Measurements from ENCODE around the gene PHKG1. TPM values are rescaled to one million over a fixed set of nuclear protein-coding genes. Genes with fewer than 3 reads are reported as not detected.
"Not testable (repeated sequence)": the region's sequence is repeated elsewhere in the genome, so short reads cannot be mapped to it uniquely, and the experiment has no call there.

The PHKG1 gene
- 1.5 and 2.0 TPM in 2 replicates for total RNA-seq

DNA sequence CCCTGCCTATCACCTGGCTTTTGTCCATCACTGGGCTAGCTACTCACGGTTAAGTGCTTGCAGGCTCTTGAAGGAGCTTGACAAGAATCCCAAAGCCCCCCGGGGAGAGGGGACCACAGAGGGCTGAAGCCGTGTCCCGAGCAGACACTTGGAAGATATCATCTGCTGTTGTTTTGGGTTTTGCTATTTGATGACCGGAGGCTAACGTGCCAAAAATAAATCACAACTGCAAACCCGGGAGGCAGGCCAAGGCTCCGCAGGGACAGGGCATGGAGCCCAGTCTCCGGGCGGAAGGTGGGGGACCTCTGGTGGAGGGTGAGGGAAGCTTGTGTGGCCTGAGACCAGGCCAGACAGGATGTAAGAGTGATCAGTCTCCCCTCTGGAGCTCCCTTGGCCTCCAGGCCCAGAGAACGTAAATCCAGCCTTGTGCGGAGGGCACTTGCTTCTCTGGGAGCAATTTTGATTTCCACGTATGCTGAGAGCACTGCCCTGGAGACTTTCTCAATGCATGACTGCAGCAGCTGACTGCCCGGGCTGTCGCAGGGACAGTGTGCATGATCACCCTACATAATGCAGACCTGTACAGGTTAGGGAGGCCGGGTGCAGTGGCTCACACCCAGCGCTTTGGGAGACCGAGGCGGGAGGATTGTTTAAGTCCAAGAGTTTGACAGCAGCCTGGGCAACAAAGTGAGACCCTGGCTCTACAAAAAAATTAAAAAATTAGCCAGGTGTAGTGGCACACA lies at the start of gene PHKG1:
PHKG1 (minus strand) TSS at position 164 of the 743 bp plus-strand sequence. CDS start 4,011 bp downstream, outside the sequence.
- intact Hi-C loops (cut with micrococcal nuclease): no loop called here

DNA sequence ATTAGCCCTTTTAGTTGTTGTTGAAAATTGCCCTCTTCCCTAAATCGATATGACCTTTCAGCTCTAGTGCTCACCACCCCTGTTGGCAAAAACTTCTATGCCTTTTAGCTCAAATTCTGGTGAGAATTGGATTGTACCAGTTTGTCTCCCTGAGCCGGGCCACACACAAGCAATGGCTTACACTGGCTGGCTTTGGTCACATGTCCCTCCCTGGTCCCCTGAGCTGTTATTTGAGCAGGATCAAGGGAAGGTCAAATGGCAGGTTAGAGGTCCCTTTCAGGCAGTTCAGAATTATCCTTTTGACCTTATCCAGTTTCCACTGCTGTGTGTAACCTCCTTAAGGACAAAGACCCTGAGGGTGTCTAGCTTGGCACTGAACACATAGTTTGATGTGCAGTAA lies 38.3 kb upstream of the PHKG1 start:
- intact Hi-C loops (cut with micrococcal nuclease): not testable (repeated sequence)

DNA sequence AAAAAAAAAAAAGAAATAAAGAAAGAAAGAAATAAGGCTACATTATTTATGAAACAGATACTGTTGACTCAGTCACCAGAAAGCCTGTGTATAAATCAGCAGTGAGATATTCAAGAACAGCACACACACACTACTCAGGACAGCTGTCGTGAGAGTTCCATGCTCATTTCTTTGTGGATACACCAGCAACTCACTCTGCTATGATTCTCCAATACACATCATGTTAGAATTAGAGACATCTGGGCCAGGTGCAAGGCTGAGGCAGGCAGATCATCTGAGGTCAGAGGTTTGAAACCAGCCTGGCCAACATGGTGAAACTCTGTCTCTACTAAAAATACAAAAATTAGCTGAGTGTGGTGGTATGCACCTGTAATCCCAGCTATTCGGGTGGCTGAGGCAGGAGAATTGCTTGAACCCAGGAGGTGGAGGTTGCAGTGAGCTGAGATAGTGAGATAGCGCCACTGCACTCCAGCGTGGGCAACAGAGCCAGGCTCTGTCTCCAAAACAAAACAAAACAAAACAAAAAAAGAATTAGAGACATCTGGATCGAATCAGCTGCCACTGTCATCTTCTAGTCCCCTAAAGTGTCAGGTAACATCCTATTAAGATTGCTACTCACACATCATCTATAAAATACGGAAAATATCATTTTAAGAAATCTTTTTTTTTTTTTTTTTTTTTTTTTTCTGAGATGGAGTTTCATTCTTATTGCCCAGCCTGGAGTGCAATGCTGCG lies 34.7 kb upstream of the PHKG1 start:
- intact Hi-C loops (cut with micrococcal nuclease): no loop called here

DNA sequence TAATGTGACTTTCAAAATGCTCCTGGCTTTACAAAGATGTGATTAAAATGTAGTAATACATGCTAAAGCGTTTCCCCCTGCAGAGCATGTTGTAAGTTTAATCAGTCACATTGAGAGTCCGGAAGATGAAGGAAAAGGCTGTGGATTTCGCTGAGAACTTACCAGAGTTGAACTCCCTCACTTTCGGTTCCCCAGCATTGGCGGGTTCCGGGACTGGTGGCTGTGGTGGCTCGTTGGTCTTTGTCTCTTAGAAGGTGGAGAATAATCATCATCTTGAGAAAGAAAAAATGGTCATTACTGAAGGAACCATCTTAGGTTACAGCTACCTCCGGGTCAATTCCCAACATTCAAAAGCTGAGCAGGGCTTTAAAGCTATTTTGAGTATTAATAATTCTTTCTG lies 33.1 kb upstream of the PHKG1 start:
- intact Hi-C loops (cut with micrococcal nuclease): no loop called here

DNA sequence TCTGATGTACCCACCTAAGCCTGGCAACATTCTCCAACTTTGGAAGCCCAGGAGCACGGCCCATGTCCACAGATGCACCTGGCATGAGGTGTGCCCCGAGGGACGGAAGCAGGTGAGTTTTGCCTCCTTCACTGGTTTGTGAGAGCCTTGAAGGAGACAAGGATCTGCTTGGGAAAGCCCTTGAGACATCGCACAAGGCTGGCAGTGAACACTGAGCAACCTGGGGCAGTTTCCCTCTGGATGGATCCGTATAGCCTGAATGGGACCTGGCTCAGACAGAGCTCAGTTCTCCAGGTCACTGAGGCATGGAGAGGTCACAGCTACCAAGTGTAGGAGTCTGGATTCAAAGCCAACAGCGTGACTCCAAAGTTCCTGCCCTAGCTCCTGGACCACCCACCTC lies 32.2 kb upstream of the PHKG1 start:
- intact Hi-C loops (cut with micrococcal nuclease): no loop called here

DNA sequence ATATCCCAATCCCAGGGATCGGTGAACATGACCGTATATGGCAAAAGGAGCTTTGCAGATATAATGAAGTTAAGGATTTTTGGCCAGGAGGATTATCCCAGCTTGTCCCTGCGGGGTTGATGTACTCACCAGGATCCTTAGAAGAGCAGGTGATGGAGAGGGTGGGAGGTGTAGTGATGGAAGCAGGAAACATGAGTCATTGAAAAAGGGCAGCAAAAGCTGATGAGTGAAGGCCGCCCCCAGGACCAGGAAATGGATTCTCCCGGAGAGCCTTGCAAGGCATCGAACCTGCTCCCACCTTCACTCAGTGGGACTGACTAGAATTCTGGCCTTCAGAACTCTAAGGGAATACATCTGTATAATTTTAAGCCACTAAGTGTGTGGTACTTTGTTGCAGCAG lies 28.7 kb upstream of the PHKG1 start:
- intact Hi-C loops (cut with micrococcal nuclease): no loop called here

DNA sequence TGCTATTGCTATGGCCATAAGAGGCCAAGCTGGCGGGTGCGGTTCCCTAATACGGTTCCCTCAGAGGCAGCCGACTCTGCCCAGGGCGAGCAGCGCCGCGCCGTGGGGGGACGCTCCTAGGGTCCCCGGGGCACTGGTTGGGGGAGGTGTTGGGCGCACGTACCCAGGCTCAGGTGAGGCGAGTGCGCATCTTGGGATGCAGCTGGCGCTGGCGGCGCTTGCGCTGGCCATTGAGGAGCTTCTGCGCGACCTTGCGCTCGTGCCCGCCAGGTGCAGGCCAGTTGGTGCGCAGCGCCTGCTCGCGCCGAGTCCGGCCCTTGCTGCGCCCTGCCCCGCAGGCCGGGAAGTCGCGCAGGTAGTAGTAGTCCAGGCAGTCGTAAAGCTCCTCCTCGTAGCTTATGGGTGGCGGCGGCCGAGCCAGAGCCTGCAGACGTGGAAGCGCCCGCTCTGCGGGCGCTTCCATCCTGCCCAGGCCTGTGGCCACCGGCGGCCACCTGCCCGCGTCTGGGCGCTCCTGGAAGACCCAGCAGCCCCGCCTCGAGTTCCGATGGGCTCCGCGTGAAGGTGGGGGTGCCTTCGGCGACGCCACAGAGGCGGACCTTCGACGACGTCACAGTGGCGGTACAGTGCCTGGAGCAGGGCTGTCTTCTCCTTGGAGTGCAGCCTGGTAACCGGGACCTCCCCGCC lies 23.2 kb upstream of the PHKG1 start, which contains the start of gene NUPR2:
NUPR2 (minus strand) TSS at position 566 of the 687 bp plus-strand sequence; CDS start at position 463, 103 bp downstream.
- intact Hi-C loops (cut with micrococcal nuclease): no loop called here

DNA sequence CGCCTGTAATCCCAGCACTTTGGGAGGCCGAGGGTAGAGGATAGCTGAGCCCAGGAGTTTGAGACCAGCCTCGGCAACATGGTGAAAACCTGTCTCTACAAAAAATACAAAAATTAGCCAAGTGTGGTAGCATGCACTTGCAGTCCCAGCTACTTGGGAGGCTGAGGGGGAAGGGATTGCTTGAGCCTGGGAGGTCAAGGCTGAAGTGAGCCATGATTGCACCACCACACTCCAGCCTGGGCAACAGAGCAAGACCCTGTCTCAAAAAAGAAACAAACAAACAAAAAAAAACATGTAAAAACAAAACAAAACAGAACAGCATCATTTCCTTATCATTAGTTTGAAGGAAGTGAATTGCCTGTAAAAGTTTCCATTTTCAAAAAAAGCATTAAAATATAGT lies 19.5 kb upstream of the PHKG1 start:
- intact Hi-C loops (cut with micrococcal nuclease): not testable (repeated sequence)

DNA sequence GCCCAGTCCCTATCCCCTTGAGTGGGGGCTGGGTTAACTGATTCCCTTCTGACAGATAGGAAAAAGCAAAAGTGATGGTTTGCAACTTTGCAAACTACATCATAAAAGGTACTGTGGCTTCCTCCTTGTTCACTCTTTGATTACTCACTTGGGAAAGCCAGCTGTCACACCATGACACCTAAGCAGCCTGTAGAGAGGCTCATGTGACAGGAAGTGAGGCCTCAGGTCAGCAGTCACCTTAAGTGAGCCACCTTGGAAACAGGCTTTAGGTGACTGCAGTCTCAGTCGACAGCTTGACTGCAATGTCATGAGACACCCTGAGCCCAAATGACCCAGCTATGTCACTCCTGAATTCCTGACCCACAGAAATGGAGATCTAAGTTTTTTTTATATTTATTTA lies 17.9 kb upstream of the PHKG1 start:
- intact Hi-C loops (cut with micrococcal nuclease): no loop called here

DNA sequence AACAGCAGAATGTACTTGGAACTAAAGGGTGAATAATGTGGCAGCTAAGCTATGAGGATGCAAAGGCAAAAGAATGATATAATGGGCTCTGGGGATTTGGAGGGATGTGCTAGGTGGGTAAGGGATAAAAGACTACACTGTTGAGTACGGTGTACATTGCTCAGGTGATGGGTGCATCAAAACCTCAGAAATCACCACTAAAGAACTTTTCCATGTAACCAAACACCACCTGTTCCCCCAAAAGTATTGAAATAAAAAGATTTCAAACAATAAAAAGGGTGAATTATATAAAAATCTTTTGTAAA lies 15.2 kb upstream of the PHKG1 start:
- intact Hi-C loops (cut with micrococcal nuclease): no loop called here

DNA sequence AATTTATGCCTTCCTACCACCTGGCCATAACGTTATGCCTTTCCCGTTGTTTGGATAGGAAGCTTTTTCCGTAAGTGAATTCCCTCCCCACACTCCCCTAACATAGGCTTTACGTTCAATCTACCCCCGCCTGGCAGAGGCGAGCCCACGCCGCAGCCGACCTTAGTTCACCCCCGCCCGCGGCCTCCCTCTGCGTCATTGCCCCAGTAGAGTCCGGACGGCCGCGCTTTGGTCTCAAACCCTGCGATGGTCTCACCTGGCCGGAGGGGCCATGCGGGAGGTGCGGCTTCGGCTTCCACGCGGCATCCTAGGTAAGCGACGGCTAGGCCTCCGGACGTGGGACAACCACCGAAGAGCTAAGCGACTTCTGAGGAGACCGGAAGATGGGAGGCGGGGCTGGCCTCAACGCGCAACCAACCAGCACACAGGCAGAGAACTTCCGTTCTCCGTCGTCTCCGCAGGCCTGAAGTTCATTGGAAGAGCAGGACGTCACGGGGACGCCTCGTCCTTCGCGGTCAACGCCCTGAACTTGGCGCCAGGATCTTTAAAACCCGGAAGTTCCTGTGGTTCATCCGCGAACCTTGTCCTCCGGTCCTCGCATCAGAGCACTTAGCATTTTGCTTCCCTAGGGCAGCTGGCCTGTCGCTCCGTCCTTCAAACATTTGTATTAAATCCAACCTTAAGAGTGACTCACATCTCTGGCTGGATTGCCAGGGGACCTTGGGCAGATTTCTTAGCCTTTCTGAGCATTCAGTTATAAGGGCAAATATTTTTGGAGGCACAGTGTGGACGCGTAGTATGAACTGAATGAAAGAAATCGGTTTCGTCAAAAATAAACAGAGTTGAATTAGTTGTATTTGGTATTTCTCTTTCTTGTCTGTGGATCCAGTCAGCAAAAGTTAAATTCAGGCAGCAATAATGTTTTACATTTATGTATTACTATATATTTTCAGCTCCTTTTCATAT lies 13.6 kb upstream of the PHKG1 start, which contains the start of gene CHCHD2:
CHCHD2 (minus strand) TSS at position 369 of the 966 bp plus-strand sequence; CDS start at position 306, 63 bp downstream.
- intact Hi-C loops (cut with micrococcal nuclease): loop anchor here (1.0 kb wide), 10 partner anchors 42 to 1347 kb away; partner anchors contain the start of genes CCT6A, LANCL2, MRPS17 and PSPH

DNA sequence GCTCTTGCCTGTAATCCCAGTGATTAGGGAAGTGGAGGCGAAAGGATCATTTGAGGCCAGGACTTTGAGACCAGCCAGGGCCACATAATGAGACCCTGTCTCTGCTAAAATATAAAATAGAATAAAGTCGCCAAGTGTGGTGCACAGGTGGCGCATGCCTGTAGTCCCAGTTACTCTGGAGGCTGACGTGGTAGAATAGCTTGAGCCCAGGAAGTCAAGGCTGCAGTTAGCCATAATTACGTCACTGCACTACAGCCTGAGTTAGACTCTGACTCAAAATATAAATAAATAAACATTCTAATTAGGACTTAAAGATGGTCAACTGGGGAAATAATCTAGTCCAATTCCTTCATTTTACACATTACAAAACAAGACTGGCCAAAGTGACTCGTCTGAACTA lies 12.8 kb upstream of the PHKG1 start:
- intact Hi-C loops (cut with micrococcal nuclease): no loop called here

DNA sequence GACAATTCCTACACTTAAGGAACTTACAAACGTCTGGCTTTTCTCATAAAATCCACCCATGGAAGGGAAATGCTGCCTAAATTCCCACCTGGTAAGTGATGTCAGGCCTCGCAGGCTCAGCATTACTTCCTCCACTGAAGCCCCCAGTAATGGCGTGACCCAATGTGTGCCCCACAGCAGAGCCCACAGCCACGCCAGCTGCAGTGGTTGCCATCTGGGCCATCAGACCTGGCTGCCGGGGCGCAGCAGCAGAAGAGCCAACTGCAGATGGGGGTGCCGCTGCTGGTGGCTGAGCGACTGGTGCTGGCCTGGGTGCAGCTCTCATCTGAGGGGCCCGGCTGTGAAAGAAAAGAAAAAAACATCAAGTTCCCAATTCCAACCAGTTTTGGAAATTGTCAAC lies 11.4 kb upstream of the PHKG1 start:
- intact Hi-C loops (cut with micrococcal nuclease): not testable (repeated sequence)

DNA sequence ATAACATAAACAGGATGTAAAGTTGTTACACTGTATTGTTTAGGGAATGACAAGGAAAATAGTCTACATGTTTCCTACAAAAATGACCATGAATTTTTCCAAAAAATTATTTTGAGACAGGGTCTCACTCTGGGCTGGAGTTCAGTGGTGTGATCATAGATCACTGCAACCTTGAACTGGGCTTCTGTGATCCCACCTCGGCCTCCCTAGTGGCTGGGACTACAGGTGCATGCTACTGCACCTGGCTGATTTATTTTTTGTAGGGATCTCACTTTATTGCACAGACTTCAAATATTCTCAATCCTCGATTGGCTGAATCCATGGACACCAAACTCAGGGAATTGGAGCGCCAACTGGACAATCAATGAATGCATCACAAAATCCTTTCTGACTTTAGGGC lies 6.9 kb upstream of the PHKG1 start:
- intact Hi-C loops (cut with micrococcal nuclease): no loop called here

DNA sequence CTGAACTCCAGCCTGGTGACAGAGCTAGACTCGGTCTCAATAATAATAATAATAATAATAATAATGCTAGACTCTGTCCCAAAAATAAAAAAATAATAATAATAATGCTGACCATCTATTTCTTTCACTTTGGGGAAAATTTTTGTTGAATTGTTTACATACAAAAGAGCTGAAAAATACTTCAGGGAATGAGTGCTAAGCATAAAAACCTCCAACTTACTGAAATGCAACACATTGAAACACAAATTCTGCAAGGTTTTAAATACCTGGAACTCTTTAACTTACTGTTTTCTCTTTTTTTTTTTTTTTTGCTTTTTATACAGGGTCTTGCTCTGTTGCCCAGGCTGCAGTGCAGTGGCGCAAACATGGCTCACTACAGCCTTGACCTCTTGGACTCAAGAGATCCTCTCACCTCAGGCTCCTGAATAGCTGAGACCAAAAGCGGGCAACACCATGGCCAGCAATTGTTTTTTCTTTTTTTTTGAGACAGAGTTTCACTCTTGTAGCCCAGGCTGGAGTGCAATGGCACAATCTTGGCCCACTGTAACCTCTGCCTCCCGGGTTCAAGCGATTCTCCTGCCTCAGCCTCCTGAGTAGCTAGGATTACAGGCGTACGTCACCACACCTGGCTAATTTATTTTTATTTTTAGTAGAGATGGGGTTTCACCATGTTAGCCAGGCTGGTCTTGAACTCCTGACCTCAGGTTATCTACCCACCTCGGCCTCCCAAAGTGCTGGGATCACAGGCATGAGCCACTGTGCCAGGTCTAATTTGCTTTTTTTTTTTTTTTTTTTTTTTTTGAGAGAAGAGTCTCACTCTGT lies 5.6 kb upstream of the PHKG1 start:
- intact Hi-C loops (cut with micrococcal nuclease): not testable (repeated sequence)

DNA sequence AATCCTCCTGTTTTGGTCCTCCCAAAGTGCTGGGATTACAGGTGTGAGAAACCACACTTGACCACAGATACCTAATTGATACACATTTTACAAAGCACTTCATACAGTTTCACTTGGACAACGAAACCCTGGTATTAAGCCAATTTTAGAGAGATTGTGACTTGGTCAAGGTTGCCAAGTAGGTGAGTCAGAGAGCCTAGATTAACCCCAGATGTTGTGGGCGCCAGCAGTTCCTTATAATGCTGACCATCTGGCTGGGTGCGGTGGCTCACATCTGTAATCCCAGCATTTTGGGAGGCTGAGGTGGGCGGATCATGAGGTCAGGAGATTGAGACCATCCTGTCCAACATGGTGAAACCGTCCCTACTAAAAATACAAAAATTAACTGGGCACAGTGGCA lies 4.9 kb upstream of the PHKG1 start:
- intact Hi-C loops (cut with micrococcal nuclease): no loop called here

DNA sequence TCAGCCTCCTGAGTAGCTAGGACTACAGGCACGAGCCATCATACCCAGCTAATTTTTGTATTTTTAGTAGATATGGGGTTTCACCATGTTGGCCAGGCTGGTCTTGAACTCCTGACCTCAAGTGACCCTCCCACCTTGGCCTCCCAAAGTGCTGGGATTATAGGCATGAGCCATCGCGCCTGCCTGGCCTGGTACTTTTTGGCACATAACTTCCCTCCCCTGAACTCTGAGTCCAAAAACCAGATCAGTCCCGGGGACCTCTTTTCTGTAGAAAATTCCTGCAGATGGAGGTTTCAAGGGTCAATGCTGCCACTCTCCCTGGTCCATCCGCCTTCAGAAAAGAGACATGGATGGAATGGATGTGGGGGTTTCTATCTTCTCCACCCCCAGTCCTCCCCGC lies 364 bp downstream of the PHKG1 start:
- intact Hi-C loops (cut with micrococcal nuclease): not testable (repeated sequence)

DNA sequence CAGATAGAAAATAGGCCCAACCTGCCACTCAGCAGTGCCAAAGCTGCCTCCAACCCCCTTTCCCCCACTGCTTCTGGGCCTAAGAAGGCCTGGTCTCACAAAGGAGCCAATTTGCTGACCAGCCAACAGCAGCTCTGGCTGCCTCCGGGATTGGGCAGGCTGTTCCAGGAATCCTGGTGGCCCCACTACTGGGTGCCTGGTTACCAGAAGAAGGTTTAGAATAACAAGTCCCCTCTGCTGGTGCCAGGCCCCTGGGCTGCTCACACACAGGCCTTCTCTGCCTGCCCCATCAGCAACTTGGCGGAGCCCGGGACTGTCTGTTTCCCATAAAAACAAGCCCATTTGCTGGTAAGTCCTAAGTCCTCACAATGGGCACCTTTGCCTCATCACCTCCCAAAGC lies 1.2 kb downstream of the PHKG1 start:
- intact Hi-C loops (cut with micrococcal nuclease): no loop called here

DNA sequence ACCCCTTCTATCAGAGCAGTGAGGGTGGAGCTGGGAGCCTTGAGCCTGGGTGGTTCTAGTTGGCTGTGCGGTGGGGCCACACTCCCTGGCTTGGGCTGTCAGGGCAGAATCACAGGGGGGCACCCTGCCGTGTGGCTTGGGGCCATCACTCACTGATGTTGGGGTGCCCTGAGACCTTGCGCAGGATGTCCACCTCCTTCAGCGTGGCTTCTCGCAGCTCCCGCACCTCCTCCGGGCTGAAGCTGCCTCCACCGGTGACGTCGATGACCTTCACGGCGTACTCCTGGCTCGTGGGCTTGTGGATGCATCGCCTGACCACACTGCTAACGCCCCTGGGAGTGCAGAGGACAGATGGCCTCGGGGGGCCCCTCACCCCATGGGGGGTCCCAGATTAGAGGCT lies 5.3 kb downstream of the PHKG1 start:
- intact Hi-C loops (cut with micrococcal nuclease): no loop called here

DNA sequence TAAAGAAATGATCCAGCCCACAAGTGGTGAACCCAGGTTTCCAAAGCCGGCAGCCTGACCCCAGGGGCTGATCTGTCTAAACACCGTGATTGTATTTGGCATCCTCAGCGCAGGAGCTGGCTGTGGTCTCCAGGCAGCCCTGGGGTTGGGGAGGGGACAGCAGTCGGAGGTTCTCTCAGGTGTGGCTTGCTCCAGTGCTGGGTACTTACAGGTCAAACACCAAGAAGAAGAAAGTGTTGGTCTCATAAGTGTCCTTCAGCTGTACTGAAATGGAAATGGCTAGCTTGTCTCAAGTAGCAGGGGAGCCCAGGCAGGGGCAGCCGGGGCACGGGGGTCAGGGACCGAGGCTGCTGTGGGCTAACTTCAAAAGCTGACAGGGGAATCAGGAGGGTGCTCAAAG lies 6.0 kb downstream of the PHKG1 start:
- intact Hi-C loops (cut with micrococcal nuclease): no loop called here
